Measurements from ENCODE around the gene TFB1M.

DNA sequence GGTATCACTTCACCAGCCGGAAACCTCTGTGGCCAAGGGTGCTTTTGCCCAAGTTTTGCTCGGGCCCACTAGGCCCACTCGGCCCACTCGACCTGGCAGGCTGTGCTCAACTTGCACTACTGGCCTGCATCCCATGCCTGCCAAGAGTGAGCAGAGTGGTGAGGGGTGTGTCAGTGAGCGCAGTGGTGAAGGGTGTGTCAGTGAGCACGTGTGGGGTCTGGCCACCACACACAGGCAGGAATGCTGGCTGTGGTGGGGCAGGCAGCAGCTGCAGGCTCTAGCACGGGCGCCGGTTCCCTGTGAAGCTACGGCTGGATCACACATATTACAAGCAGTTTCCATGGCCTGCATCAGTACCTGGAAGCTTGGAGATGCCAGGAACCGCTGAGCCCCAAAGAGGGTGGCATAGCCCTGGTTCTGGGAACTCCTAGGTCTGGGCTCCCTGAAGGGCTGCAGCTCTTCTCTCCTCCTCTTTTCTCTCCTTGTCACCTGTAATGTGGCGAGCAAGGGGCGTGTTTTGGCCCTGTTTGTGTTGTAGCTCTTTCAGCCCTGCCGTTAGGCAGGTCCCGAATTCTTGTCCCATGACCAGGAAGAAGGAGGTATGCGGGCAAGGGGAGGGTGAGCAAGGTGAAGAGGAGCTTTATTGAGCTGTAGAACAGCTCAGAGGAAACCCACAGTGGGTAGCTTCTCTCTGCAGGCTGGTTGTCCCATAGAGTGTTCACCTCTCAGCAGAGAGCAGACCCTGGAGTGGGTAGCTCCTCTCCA lies 101.5 kb downstream of the TFB1M start:
- TF ChIP-seq, protein P1, sequence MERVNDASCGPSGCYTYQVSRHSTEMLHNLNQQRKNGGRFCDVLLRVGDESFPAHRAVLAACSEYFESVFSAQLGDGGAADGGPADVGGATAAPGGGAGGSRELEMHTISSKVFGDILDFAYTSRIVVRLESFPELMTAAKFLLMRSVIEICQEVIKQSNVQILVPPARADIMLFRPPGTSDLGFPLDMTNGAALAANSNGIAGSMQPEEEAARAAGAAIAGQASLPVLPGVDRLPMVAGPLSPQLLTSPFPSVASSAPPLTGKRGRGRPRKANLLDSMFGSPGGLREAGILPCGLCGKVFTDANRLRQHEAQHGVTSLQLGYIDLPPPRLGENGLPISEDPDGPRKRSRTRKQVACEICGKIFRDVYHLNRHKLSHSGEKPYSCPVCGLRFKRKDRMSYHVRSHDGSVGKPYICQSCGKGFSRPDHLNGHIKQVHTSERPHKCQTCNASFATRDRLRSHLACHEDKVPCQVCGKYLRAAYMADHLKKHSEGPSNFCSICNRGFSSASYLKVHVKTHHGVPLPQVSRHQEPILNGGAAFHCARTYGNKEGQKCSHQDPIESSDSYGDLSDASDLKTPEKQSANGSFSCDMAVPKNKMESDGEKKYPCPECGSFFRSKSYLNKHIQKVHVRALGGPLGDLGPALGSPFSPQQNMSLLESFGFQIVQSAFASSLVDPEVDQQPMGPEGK (CRISPR knock-in tag; IDR thresholded peaks at IDR 0.05; ENCODE audit: borderline replicate concordance) = no peak
- TF ChIP-seq ZFP3 (CRISPR knock-in tag; IDR thresholded peaks at IDR 0.05) (no peak), OSR1 (CRISPR knock-in tag; IDR thresholded peaks at IDR 0.05) (no peak), TSHZ2 (CRISPR knock-in tag; IDR thresholded peaks at IDR 0.05) (no peak), ZNF8 (CRISPR knock-in tag; IDR thresholded peaks at IDR 0.05) (no peak), ZFP30 (CRISPR knock-in tag; IDR thresholded peaks at IDR 0.05) (no peak), ZNF70 (CRISPR knock-in tag; IDR thresholded peaks at IDR 0.05) (no peak)
- TF ChIP-seq, protein P2, sequence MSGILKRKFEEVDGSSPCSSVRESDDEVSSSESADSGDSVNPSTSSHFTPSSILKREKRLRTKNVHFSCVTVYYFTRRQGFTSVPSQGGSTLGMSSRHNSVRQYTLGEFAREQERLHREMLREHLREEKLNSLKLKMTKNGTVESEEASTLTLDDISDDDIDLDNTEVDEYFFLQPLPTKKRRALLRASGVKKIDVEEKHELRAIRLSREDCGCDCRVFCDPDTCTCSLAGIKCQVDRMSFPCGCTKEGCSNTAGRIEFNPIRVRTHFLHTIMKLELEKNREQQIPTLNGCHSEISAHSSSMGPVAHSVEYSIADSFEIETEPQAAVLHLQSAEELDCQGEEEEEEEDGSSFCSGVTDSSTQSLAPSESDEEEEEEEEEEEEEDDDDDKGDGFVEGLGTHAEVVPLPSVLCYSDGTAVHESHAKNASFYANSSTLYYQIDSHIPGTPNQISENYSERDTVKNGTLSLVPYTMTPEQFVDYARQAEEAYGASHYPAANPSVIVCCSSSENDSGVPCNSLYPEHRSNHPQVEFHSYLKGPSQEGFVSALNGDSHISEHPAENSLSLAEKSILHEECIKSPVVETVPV (CRISPR knock-in tag; IDR thresholded peaks at IDR 0.05) = no peak
